Superior temporal gyrus (tissue), 1 donor: ENCODE measurements around the gene PITRM1.
A peak's percentile ranks its signal among the peaks of the same experiment; 100 is the strongest.

ENCODE experiments used
- DNase-seq: peaks from one replicate; pipeline ENCODE4 v3.0.0-alpha.2; 2016; ENCODE audit errors: extremely low spot score

The PITRM1 gene

GRCh38 chr10:3140280-3140679, 32.3 kb downstream of the PITRM1 start:
- no peak for DNase-seq

- no peak for DNase-seq
Measured at GRCh38 chr10:3139216-3139910, 33.2 kb downstream of the PITRM1 start.

- DNase-seq = no peak
Measured at GRCh38 chr10:3137958-3138726, 34.4 kb downstream of the PITRM1 start.

- peak; percentile 76 for DNase-seq
Measured at GRCh38 chr10:3136763-3137611, 35.6 kb downstream of the PITRM1 start.

GRCh38 chr10:3136336-3136735, 36.2 kb downstream of the PITRM1 start:
- no peak for DNase-seq

GRCh38 chr10:3135006-3135405, 37.6 kb downstream of the PITRM1 start:
- DNase-seq = no peak

GRCh38 chr10:3133948-3134347, 38.6 kb downstream of the PITRM1 start:
- DNase-seq = no peak

GRCh38 chr10:3132036-3133025, 40.3 kb downstream of the PITRM1 start:
- no peak for DNase-seq

- no peak for DNase-seq
Measured at GRCh38 chr10:3131098-3131497, 41.5 kb downstream of the PITRM1 start.

GRCh38 chr10:3129581-3130340, 42.8 kb downstream of the PITRM1 start:
- DNase-seq = no peak

- no peak for DNase-seq
Measured at GRCh38 chr10:3128379-3129130, 44.0 kb downstream of the PITRM1 start.

GRCh38 chr10:3127921-3128320, 44.7 kb downstream of the PITRM1 start:
- DNase-seq = no peak

- no peak for DNase-seq
Measured at GRCh38 chr10:3126741-3127346, 45.7 kb downstream of the PITRM1 start.

- DNase-seq = no peak
Measured at GRCh38 chr10:3126249-3126648, 46.3 kb downstream of the PITRM1 start.

GRCh38 chr10:3125527-3126170, 46.9 kb downstream of the PITRM1 start:
- DNase-seq = no peak

- DNase-seq = no peak
Measured at GRCh38 chr10:3124412-3125175, 48.0 kb downstream of the PITRM1 start.

GRCh38 chr10:3123571-3124411, 48.8 kb downstream of the PITRM1 start:
- no peak for DNase-seq
